HEK293 (cell line): ENCODE data around the gene CREB5.

Experiments
- CTCF ChIA-PET: fragments of 350-600 bp; formaldehyde crosslinking; extraction: SDS; loops from one replicate; lab custom pipeline; 2021; ENCODE audit warnings: antibody characterized with exemption; lab: Yijun Ruan, JAX
- POLR2A ChIA-PET: fragments of 300-600 bp; formaldehyde crosslinking; extraction: SDS; loops from one replicate; lab custom pipeline; 2020; ENCODE audit warnings: antibody characterized with exemption, inconsistent platforms; lab: Yijun Ruan, JAX
- H3K27ac ChIP-seq: fragments of 200-500 bp; sonication (Bioruptor generic); 2 replicates; pipeline ENCODE4 v1.5.1; 2014; ENCODE audit warnings: low read depth, low read length, control low read depth, inconsistent platforms; ENCODE audit errors: extremely low read depth
- H3K36me3 ChIP-seq, 2 experiments: fragments of 200-500 bp in 1 of 2; sonication (Bioruptor generic) in 1 of 2; 1 replicate in 1 of 2; 2 replicates in 1 of 2; pipeline ENCODE4 v1.5.1; 2014 to 2017; ENCODE audit warnings: inconsistent platforms in 2 of 2, low read length in 2 of 2; ENCODE audit not compliant: control insufficient read depth in 2 of 2, insufficient read depth in 1 of 2
- H3K4me1 ChIP-seq: fragments of 200-500 bp; sonication (Bioruptor generic); 2 replicates; pipeline ENCODE4 v1.5.1; 2014; ENCODE audit warnings: mild to moderate bottlenecking, low read length, inconsistent platforms; ENCODE audit not compliant: control insufficient read depth, insufficient read depth
- H3K4me3 ChIP-seq: 2 replicates; pipeline ENCODE4 v1.5.1; 2011; ENCODE audit warnings: low read depth, mild to moderate bottlenecking, control low read depth, low read length, moderate library complexity
- H3K9me3 ChIP-seq: fragments of 200-500 bp; sonication (Bioruptor generic); 2 replicates; pipeline ENCODE4 v1.5.1; 2014; ENCODE audit warnings: low read depth, low read length, inconsistent platforms; ENCODE audit not compliant: control insufficient read depth, insufficient read depth
- ATF2 ChIP-seq: fragments of 450-650 bp; formaldehyde crosslinking; IDR thresholded peaks from 2 replicates; pipeline ENCODE4 v1.5.1; 2016; ENCODE audit warnings: missing biosample characterization, missing genetic modification characterization, low read depth
- KLF9 ChIP-seq: fragments of 450-650 bp; formaldehyde crosslinking; IDR thresholded peaks from 2 replicates; pipeline ENCODE4 v1.5.1; 2016; ENCODE audit warnings: missing biosample characterization, missing genetic modification characterization, low read depth
- OSR2 ChIP-seq: fragments of 450-650 bp; formaldehyde crosslinking; IDR thresholded peaks from 2 replicates; pipeline ENCODE4 v1.5.1; 2016; ENCODE audit warnings: missing biosample characterization, missing genetic modification characterization
- REPIN1 ChIP-seq: fragments of 450-650 bp; formaldehyde crosslinking; IDR thresholded peaks from 2 replicates; pipeline ENCODE4 v1.5.1; 2017; ENCODE audit warnings: missing biosample characterization, missing genetic modification characterization, low read depth
- TCF7L2 ChIP-seq: IDR thresholded peaks from 2 replicates; pipeline ENCODE4 v1.6.1; 2011; ENCODE audit warnings: low read depth, mild to moderate bottlenecking, inconsistent platforms, low read length, moderate library complexity, borderline replicate concordance
- ZBTB20 ChIP-seq: fragments of 450-650 bp; formaldehyde crosslinking; IDR thresholded peaks from 2 replicates; pipeline ENCODE4 v1.5.1; 2016; ENCODE audit warnings: missing biosample characterization, missing genetic modification characterization
- ZBTB26 ChIP-seq: fragments of 450-650 bp; formaldehyde crosslinking; optimal IDR thresholded peaks from 2 replicates; pipeline ENCODE3; 2016; ENCODE audit warnings: missing biosample characterization, mild to moderate bottlenecking, missing genetic modification characterization
- ZFHX2 ChIP-seq: fragments of 450-650 bp; formaldehyde crosslinking; conservative IDR thresholded peaks from 2 replicates; pipeline ENCODE4 v1.5.1; 2016; ENCODE audit warnings: missing biosample characterization, missing genetic modification characterization
- ZNF18 ChIP-seq: fragments of 450-650 bp; formaldehyde crosslinking; IDR thresholded peaks from 2 replicates; pipeline ENCODE4 v1.5.1; 2016; ENCODE audit warnings: missing biosample characterization, missing genetic modification characterization
- ZNF211 ChIP-seq: fragments of 450-650 bp; formaldehyde crosslinking; IDR thresholded peaks from 2 replicates; pipeline ENCODE4 v1.5.1; 2016; ENCODE audit warnings: low read depth, missing biosample characterization, missing genetic modification characterization
- ZNF214 ChIP-seq: fragments of 450-650 bp; formaldehyde crosslinking; IDR thresholded peaks from 2 replicates; pipeline ENCODE4 v1.5.1; 2017; ENCODE audit warnings: missing biosample characterization, mild to moderate bottlenecking, missing genetic modification characterization, borderline replicate concordance
- ZNF223 ChIP-seq: fragments of 450-650 bp; formaldehyde crosslinking; IDR thresholded peaks from 2 replicates; pipeline ENCODE4 v1.5.1; 2016; ENCODE audit warnings: missing biosample characterization, missing genetic modification characterization
- ZNF239 ChIP-seq: fragments of 450-650 bp; formaldehyde crosslinking; IDR thresholded peaks from 2 replicates; pipeline ENCODE4 v1.5.1; 2016; ENCODE audit warnings: missing biosample characterization, missing genetic modification characterization
- ZNF24 ChIP-seq: fragments of 450-650 bp; formaldehyde crosslinking; IDR thresholded peaks from 2 replicates; pipeline ENCODE4 v1.5.1; 2016; ENCODE audit warnings: missing biosample characterization, missing genetic modification characterization
- ZNF248 ChIP-seq: fragments of 450-650 bp; formaldehyde crosslinking; IDR thresholded peaks from 2 replicates; pipeline ENCODE4 v1.5.1; 2017; ENCODE audit warnings: missing biosample characterization, missing genetic modification characterization
- ZNF311 ChIP-seq: fragments of 450-650 bp; formaldehyde crosslinking; IDR thresholded peaks from 2 replicates; pipeline ENCODE4 v1.5.1; 2017; ENCODE audit warnings: missing biosample characterization, missing genetic modification characterization, borderline replicate concordance
- ZNF391 ChIP-seq: fragments of 450-650 bp; formaldehyde crosslinking; IDR thresholded peaks from 2 replicates; pipeline ENCODE4 v1.5.1; 2016; ENCODE audit warnings: low read depth, missing biosample characterization, missing genetic modification characterization, borderline replicate concordance
- ZNF560 ChIP-seq: fragments of 450-650 bp; formaldehyde crosslinking; IDR thresholded peaks from 2 replicates; pipeline ENCODE4 v1.5.1; 2017; ENCODE audit warnings: missing biosample characterization, missing genetic modification characterization, borderline replicate concordance
- ZNF621 ChIP-seq: fragments of 450-650 bp; formaldehyde crosslinking; IDR thresholded peaks from 2 replicates; pipeline ENCODE4 v1.5.1; 2017; ENCODE audit warnings: missing biosample characterization, missing genetic modification characterization
- ZNF654 ChIP-seq: fragments of 450-650 bp; formaldehyde crosslinking; IDR thresholded peaks from 2 replicates; pipeline ENCODE4 v1.5.1; 2016; ENCODE audit warnings: low read depth, missing biosample characterization, missing genetic modification characterization
- ZNF664 ChIP-seq: fragments of 450-650 bp; formaldehyde crosslinking; IDR thresholded peaks from 2 replicates; pipeline ENCODE4 v1.5.1; 2016; ENCODE audit warnings: missing biosample characterization, missing genetic modification characterization
- ZSCAN16 ChIP-seq: fragments of 450-650 bp; formaldehyde crosslinking; IDR thresholded peaks from 2 replicates; pipeline ENCODE4 v1.5.1; 2016; ENCODE audit warnings: missing biosample characterization, missing genetic modification characterization
- ZSCAN23 ChIP-seq: fragments of 450-650 bp; formaldehyde crosslinking; IDR thresholded peaks from 2 replicates; pipeline ENCODE4 v1.5.1; 2016; ENCODE audit warnings: missing biosample characterization, missing genetic modification characterization

The CREB5 gene

GRCh38 chr7:28570970-28571288 lies 158.6 kb downstream of the CREB5 start:
- POLR2A ChIA-PET = no interaction called here
- Histone ChIP-seq H3K4me3 (no peak overlapping the region), H3K36me3 (no peaks in the 10 kb centered on the region), H3K27ac (no peak overlapping the region), H3K9me3 (no peaks in the 10 kb centered on the region), H3K4me1 (peaks cover 27% of the 10 kb centered on the region)
- CTCF ChIA-PET = no interaction called here
- no peak for TF ChIP-seq OSR2 (tag by site-specific recombination)
- TF ChIP-seq ZNF621 = no peak
- TF ChIP-seq TCF7L2 = no peak
- no peak for TF ChIP-seq ZNF214 (tag by site-specific recombination)
- no peak for TF ChIP-seq ATF2
- no peak for TF ChIP-seq ZBTB20
- no peak for TF ChIP-seq ZNF248
- no peak for TF ChIP-seq KLF9 (tag by site-specific recombination)
- no peak for TF ChIP-seq ZNF18 (tag by site-specific recombination)
- no peak for TF ChIP-seq ZNF560 (tag by site-specific recombination)
- no peak for TF ChIP-seq ZSCAN23 (tag by site-specific recombination)
- TF ChIP-seq ZNF24 (tag by site-specific recombination) = no peak
- TF ChIP-seq ZNF223 = no peak
- TF ChIP-seq ZSCAN16 (tag by site-specific recombination) = no peak
- TF ChIP-seq ZBTB26 (tag by site-specific recombination) = no peak
- TF ChIP-seq ZNF211 (tag by site-specific recombination) = no peak
- TF ChIP-seq ZNF391 (tag by site-specific recombination) = no peak
- TF ChIP-seq ZNF654 (tag by site-specific recombination) = no peak
- TF ChIP-seq REPIN1 (tag by site-specific recombination) = no peak

- ChIA-PET CTCF (no interaction called here), POLR2A (no interaction called here)
- Histone ChIP-seq H3K36me3 (no peaks in the 10 kb centered on the region), H3K27ac (no peak overlapping the region; the same call in 1 of the 2 replicates), H3K4me1 (peaks cover 27% of the 10 kb centered on the region), H3K4me3 (no peak overlapping the region), H3K9me3 (no peaks in the 10 kb centered on the region)
- TF ChIP-seq ZFHX2 (tag by site-specific recombination) = no peak
- TF ChIP-seq ZNF311 (tag by site-specific recombination) = no peak
- TF ChIP-seq ZNF239 (tag by site-specific recombination) = no peak
- TF ChIP-seq ZNF664 (tag by site-specific recombination) = no peak
Observed at GRCh38 chr7:28571405-28571804, 159.1 kb downstream of the CREB5 start.
